Activated T-cell treated with anti-CD3 and anti-CD28 coated beads, Interleukin-2, amount 50 U/mL, for 48 hours (primary cell): ENCODE data around the gene WDFY1.
"Not testable (repeated sequence)": the region's sequence is repeated elsewhere in the genome, so short reads cannot be mapped to it uniquely, and the experiment has no call there.

ENCODE experiments used
- DNase-seq, 2 experiments: peaks; one replicate each; pipeline ENCODE4 v3.0.0-alpha.2; 2020

Gene WDFY1

DNA sequence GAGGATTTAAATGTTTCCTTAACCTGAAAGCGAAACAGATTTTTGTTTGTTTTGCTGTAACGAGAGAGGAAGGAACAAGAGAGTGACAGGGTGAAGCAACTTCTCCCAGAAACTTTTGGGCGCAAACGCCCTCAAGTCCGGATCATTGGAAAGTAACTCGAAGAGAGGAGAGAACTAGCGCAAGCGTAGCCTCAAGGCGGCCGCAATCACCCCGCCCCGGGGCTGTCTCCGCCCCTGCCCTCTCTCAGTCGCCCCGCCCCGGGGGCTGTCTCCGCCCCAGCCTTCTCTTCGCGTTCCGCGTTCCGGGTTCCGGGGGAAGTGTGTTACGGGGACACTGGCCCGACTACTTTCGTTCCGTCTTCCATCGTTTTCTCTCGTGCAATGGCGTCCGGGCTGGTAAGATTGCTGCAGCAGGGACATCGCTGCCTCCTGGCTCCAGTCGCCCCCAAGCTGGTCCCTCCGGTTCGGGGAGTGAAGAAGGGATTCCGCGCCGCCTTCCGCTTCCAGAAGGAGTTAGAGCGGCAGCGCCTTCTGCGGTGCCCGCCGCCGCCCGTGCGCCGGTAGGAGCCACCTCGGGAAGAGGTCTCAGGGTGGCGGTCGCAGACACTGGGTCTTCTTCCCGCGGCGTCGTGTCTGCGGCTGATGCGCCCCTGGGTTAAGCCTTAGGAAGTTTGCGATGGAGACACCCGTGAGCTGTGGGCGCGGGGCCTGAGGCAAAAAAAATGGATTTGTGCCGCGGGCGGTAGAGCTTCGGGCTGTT is 12.1 kb upstream of the WDFY1 start, which contains the start of gene MRPL44:
Gene MRPL44, plus strand, starts transcription at position 372 of the 760 bp plus-strand sequence. Its CDS starts 10 bp downstream, at position 382.
- peak; percentile 98 to 99 for DNase-seq

DNA sequence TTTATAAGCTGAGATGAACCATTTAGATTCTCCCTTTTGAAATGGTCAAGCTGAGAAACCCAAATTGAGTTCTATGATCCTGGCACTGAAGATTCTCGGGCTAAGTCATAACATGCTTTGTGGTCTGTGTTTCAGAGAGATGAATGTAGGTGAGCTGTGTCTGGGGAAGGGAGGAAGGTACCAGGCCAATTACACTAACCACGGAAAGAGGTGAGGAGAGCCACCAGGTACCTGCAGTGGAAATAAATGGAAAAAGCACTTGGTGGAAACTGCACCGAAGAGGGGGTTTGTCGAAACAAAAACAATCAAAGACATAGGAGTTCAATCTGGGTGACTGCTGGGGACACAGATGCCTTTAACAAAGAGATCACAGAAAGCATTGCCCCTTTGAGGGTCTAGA is 11.2 kb upstream of the WDFY1 start:
- peak in 1 of 2 experiments; percentile 43 for DNase-seq

DNA sequence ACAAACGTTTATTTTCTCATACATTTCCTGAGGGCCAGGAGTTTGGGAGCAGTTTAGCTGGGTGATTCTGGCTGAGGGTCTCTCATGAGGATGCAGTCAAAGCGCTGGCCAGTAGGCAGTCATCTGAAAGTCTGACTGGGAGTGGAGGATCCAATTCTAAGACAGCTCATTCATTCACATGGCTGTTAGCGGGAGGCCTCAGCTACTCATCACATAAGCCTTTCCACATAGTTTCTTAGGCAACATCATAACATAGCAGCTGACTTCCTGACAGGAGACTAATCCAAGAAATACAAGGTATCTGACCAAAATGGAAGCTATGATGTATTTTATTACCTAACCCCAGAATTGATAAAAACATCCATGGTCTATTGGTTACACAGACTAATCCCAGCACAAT is 9.3 kb upstream of the WDFY1 start:
- no peak for DNase-seq

DNA sequence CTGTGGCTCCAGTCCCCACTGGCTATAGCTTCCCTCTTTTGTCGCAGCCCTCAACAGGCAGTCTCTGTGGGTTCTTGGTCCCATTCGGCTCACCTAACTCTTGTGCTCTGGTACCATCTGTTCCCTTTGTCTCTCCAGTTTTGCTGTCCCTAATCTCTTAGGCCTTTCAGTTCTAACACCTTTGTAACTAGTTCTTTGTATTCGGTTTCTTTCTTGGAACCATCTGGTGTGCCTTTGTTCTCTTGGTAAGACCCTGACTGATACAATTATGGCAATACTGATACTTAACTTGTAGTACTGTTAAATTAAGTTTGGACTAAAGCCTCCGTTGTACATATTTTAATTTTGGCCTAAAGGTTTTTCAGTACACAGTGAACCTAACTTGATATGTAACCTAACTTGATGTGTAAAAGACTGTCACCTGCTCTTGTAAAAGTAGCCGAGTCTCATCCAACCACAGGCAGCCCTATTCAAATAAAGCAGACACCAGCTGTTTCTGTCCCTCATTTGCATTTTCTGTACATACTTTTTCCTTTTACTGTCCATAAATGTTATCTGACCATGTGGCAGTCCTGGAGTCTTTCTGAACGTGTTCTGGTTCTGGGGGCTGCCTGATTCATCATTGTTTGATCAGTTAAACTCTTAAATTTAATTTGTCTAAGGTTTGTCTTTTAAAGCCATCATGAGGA is 7.3 kb upstream of the WDFY1 start:
- no peak for DNase-seq

DNA sequence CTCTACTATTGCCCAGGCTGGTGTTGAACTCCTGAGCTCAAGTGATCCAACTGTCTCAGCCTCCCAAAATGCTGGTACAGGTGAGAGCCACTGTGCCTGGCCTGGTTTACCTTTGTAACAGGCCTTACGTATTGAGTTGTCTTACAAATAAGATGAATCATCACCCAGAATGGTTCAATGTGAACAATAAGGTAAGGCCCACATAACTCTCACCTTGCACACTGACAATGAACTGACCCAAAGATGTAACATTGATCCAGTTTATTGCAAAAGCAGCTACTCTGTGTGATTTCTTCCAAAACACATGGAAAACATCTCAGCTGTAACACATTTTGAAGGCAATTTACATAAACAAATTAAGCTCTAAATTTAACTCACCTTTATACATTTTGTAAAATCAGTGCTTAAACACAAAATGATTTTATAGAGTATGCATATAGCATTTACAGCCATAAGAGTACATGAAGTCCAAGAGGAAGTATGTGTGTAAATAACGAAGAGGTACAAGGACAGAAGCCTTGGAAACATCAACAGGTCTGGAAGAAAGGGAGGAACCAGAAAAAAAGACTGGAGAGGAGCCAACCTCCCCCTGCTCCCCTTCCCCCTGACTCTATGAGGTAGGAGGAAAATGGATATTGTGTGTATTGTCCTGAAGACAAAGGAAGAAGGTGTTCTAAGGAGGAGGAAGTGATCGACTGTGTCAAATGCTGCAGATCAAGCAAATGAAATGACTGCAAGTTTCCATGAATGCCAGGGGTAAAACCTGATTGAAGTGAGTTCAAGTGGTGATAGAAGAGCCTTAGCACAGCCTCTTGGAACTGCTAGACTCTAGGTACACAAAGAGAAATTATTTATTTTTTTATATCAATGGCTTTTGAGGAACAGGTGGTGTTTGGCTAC is 5.6 kb upstream of the WDFY1 start:
- DNase-seq: no peak

DNA sequence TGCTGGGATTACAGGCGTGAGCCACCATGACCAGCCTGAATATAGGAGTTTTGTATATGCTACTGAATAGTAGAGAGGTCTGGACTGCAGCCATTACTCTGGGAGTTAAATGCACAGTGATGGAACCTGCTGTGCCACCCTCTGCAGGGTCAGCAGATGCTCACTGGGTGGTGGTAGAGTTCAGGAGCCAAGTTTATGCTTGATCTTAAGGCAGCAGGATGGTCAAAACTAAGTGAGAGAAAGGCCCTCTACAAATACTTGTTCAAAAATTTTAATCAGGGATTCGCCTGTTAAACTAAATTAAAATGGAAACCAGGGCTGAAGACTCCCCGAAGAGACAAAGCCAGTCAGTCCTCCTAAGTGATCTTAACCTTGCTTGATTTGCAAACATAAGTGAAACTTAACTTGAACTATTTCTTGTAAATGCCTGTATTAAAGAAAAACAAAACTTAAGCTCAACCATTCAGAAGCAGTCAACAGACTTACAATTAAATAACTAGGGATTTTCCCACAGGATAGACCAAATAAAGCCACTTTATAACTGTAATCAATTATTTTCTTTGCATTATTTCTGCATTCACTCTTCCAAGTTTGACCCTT is 4.2 kb upstream of the WDFY1 start:
- DNase-seq: no peak

DNA sequence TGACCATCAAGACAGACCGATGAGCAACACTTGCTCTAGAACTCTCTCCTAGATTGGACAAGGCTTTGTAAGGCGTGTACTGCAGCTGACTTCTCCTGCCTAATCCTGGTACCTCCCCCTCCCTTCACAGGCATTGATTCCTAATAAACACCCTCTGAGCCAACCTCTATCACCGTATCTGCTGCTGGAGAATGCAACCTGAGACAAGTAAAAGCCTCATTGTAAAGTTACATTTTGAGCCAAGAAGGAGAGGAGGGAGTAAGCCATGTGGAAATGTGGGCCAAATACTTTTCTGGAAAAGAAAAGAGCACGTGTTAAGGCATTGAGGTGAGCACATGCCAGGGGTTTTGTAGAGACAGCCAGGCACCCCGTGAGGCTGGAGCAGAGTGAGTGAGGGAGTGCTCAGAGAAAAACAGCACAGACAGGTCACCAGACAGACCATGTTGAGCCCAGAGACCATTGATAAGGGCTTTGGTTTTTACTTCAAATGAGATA is 2.6 kb upstream of the WDFY1 start:
- DNase-seq: no peak

DNA sequence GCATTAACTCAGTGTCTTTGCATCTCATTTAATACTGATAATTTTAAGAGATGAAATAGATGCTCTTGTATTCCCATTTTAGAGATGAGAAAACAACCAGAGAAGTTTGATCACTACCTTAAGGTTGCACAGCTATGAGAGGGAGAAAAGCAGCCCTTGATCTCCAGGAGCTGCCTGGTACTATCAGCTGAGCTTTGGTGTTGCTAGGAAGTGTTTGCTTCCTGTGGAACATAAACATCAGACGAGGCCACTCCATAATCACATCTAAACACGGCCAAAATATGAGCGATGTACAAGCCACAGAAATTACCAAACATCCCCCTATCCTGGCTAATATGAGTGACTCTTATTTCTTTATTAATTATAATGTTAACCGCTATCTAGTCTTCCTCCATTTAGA is 620 bp upstream of the WDFY1 start:
- DNase-seq: no peak

DNA sequence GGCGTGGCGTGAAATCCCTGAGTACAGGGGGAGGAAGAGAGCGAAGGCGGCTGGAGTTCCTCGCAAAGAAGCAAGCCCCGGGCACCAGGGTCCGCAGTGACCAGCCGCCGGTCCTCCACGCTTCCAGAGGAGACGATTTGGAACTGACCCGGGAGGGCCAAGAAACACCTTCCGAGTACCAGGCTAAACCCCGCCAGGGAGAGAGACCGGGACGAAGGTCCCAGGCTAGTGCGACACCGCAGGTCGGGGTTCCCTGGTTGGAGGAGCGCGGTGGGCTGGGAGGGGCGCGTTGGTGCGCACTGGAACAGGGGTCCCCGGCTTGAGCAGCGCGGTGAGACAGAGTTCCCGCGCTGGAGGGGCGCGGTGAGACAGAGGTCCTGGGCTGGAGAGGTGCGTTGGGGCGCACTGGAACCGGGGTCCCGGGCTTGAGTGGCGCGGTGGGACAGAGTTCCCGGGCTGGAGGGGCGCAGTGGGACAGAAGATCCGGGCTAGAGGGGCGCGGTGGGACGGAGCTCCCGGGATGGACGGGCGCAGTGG is 901 bp downstream of the WDFY1 start:
- DNase-seq: peak; percentile 56 to 66

DNA sequence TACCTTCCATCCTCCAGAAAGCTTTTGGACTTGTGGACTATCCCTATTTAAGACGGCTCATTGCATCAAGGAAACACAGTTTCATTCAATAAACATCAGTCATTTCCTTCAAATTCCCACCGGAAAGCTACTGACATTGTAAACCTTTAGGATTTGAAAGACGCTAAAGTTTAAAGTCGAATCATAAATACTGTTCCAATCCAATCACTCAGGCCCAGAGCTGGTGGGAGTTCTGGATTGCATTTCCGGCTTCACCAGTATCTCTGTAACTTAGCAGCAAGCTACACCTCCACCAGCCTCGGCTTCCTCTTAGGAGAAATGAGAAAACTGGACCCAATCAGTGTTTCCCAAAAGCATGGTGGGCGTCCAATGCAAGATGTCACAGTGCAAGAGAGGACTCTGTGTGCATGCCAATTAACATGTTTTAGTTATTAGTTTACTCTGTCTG is 1.6 kb downstream of the WDFY1 start:
- no peak for DNase-seq

DNA sequence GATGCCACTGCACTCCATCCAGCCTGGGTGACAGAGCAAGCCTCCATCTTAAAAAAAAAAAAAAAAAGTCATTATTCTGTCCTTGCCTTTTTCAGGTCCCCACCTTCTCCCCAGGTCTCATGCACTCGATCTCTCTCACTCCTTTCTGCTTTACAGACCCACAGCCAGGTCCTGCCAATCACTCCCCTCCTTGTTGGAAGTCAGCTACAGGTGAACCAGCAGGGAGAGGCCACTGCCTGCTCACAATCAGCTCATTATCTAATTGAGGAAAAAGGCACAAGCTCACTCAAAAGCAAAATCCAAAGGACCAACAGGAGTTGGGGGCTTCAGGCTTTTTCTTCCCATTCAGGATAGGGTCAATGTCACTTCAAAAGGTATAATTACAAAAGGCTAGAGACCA is 2.0 kb downstream of the WDFY1 start:
- no peak for DNase-seq

DNA sequence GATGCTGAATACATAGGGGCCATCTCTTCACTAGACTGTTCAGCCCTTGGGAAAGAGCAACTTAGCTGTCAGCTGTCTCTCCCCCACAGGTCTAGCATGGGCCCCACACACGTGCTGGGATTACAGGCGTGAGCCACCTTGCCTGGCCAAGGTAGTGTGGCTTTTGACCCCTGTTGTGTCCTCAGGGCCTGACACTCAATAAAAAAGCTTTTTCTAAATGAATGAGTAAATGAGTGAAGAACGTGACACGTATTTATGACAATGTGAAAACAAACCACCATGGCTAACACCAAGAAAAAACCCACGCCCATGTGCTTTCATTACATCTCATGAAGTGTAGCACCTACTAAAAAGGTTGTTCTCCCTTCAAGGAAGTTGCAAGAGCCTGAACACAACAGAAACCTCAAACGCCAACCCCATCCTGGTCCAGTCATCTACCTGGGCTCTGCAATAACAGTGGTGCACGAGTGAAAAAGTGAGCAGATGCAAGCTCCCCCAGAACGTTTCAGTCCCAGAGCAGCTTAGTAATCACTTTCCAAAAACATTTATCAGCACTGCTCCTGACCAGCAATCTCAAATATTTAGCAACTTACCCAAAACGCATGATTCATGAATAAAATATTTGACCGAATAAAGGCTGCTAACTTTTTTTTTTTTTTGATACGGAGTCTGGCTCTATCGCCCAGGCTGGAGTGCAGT is 3.4 kb downstream of the WDFY1 start:
- DNase-seq: peak; percentile 78 to 82

DNA sequence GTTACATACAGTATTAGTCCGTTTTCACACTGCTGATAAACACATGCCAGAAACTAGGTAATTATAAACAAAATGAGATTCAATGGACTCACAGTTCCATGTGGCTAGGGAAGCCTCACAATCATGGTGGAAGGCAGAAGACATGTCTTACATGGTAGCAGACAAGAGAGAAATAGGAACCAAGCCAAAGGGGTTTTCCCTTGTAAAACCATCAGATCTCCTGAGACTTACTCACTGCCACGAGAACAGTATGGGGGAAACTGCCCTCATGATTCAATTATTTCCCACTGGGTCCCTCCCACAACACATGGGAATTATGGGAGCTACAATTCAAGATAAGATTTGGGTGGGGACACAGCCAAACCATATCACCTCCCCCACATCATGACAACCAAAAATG is 5.7 kb downstream of the WDFY1 start:
- DNase-seq: not testable (repeated sequence)

DNA sequence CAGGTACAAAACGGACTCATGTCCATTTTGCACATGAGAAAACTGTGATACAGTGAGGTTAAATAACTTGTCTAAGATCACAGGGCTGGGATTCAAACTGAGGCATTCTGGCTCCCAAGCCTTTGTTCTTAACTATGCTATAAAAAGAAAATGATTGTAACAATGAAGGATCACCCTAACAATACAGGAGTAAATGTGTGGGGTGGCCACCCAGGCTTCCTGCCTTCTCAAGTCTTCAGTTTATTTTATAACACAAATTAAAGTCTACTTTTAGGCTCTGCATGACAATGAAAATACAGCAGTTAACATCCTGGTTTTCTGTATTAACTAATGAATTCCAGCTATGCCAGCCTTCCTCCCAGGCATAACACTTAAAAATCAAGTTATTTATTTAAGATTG is 7.6 kb downstream of the WDFY1 start:
- DNase-seq: no peak

DNA sequence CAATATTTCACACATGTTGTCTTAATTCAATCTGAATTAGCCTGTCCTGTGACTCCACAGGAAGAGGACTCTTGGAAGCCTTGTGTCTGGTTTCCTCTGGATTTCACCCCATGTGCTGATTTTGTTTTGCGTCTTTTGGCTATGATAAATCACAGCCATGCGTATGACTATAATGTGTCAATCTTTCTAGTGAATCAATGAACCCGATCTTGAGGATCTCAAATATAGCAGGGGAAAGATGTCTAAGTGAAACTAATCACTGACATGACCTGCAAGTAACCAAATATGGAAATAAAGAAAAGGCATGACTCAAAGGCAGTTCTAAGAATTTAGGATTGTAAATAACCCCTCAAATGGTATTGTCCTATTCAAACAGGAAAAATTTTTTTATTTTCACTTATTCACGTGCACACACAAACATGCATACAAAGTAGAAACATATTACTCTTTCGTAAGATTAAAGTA is 8.2 kb downstream of the WDFY1 start:
- DNase-seq: no peak

DNA sequence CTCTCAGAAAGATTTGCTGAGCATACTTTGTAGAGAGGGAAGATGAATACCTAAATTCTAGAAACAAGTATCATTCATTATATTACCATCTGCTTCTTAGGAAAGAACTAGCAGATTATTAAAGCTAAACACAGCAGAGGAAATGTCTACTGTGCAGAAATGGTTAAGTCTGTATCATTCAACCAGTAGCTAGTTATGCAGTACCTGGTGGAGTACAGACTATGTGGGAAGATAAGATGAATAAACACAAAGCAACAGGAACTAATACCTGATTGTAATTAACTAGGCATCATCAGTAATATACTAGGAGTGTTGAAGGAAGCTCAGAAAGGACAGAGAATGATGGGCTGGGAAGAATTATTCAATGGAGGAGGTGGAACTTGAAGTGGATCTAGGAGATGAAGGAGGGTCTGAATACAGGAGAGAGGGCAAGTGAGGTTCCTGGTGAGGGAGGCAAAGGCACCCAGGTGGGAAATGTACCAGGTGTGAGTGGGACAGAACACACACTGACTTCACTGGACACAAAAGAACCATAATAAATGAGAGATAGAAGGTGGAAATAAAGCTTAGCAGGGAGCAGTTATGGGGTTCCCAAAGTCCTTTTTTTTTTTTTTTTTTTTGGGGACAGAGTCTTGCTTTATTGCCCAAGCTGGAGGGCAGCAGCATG is 9.5 kb downstream of the WDFY1 start:
- DNase-seq: no peak

DNA sequence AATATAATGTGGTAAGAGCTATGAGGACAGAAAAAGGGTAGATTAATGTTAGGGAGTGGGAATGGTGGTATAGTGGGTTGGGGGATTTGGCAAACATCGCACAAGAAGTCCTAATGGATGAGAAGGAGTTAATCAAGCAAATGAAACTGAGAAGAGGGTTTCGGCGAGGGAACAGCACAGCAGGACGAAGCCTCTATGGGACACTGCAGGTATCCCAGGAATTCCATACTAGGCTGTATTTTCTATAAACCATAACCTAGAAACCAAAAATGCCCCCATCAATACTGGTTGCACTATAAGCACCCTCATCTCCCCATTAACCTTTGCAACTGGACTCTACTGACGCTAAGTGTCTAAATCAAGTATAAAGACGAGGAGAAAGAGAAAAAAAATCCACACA is 10.3 kb downstream of the WDFY1 start:
- DNase-seq: no peak

DNA sequence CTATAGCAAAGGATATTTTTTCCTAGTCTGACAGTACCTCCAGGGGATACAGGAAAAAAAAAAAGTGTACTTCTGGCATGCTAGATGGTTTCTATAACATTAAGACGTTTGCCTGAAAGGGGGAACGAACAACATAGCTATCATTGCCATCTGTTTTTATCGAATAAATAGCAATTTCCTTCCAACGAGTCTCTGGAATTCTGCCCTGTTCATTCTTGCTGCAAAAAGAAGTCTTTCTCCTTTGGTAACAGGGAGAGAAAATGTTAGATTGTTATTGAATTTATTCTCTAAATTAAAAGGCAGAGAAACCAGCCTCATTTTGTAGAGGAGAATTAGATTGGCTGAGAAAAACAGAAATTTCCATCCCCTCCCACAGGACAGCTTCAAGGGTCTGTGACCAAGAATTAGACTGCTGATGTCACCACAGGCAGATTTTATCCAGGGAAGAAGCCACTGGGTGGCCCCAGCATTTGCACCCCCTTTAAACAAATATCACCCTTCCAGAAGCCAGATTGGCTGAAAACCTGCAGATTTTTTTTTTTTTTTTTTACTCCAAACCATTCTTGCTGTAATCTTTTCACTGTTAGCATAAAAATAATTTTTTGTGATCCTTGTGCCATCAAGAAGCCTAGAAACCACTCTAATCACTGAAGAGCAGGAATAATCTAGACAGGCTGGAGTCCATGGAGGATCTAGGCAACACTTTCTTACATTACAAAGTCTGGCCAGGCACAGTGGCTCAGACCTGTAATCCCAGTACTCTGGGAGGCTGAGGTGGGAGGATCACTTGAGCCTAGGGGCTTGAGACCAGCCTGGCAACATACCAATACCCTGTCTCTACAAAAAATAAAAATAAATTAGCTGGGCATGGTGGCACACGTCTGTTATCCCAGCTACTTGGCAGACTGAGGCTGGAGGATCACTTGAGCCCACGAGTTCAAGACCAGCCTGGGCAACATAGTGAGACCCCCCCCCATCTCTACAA is 12.0 kb downstream of the WDFY1 start:
- DNase-seq: no peak

DNA sequence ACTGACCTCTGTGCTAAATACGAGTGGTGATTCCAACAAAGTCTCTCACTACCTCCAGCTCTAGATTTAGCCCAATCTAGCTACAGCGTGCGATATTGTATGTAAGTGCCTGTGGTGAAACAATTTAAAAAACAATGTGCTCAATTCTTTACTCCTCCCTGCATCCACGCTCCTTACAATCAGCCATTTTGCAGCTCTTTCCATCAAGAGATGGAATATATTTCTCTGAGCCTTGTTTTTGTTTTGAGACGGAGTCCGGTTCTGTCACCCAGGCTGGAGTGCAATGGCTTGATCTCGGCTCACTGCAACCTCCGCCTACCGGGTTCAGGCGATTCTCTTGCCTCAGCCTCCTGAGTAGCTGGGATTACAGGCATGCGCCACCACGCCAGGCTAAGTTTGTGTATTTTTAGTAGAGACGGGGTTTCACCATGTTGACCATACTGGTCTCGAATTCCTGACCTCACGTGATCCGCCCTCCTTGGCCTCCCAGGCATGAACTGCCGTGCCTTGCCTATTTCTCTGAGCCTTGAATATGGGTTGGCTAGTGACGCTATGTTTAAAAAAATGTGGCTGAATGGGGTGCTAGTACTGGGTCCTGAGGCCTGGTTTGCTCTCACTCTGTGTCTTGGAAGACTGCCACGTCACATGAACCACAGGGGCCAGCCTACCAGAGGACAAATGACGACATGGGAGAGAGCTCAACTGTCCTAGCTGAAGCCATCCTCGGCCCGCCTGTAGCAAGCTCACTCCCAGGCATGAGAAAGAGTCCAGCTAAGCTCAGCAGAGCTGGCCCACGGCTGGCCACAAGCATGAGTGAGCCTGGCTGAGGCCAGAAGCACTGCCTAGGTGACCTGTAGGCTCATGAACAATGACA is 14.8 kb downstream of the WDFY1 start:
- no peak for DNase-seq
